Measurements from ENCODE around the gene XPO6.
A peak's percentile ranks its signal among the peaks of the same experiment; 100 is the strongest.
"Not testable (repeated sequence)": the region's sequence is repeated elsewhere in the genome, so short reads cannot be mapped to it uniquely, and the experiment has no call there.

The XPO6 gene

GRCh38 chr16:28211758-28212531 lies at the start of gene XPO6:
Gene XPO6, minus strand, starts transcription at chr16:28211965. Its CDS starts 597 bp downstream, at chr16:28211368.
- peak; percentile 53 for DNase-seq

- no peak for DNase-seq
Observed at GRCh38 chr16:28260193-28260592, 48.4 kb upstream of the XPO6 start.

- DNase-seq, result no peak
Observed at GRCh38 chr16:28259781-28260150, 48.0 kb upstream of the XPO6 start.

GRCh38 chr16:28259091-28259780 lies 47.5 kb upstream of the XPO6 start:
- no peak for DNase-seq

- DNase-seq, result no peak
Observed at GRCh38 chr16:28258567-28258966, 46.8 kb upstream of the XPO6 start.

- DNase-seq, result no peak
Observed at GRCh38 chr16:28257256-28257655, 45.5 kb upstream of the XPO6 start.

GRCh38 chr16:28255838-28256237 lies 44.1 kb upstream of the XPO6 start:
- no peak for DNase-seq

GRCh38 chr16:28254158-28254557 lies 42.4 kb upstream of the XPO6 start:
- no peak for DNase-seq

GRCh38 chr16:28250999-28251398 lies 39.2 kb upstream of the XPO6 start:
- no peak for DNase-seq

GRCh38 chr16:28249483-28249882 lies 37.7 kb upstream of the XPO6 start:
- not testable (repeated sequence) for DNase-seq

GRCh38 chr16:28241924-28242323 lies 30.2 kb upstream of the XPO6 start:
- no peak for DNase-seq

GRCh38 chr16:28237754-28238357 lies 26.1 kb upstream of the XPO6 start:
- DNase-seq, result no peak

GRCh38 chr16:28231763-28232162 lies 20.0 kb upstream of the XPO6 start:
- no peak for DNase-seq

- not testable (repeated sequence) for DNase-seq
Observed at GRCh38 chr16:28223909-28224308, 12.1 kb upstream of the XPO6 start.

GRCh38 chr16:28219777-28220176 lies 8.0 kb upstream of the XPO6 start:
- not testable (repeated sequence) for DNase-seq

GRCh38 chr16:28219282-28219681 lies 7.5 kb upstream of the XPO6 start:
- no peak for DNase-seq

- no peak for DNase-seq
Observed at GRCh38 chr16:28218109-28218508, 6.3 kb upstream of the XPO6 start.

- no peak for DNase-seq
Observed at GRCh38 chr16:28217326-28217725, 5.6 kb upstream of the XPO6 start.

- no peak for DNase-seq
Observed at GRCh38 chr16:28213396-28213795, 1.6 kb upstream of the XPO6 start.

- no peak for DNase-seq
Observed at GRCh38 chr16:28212532-28212873, 738 bp upstream of the XPO6 start.

- DNase-seq, result no peak
Observed at GRCh38 chr16:28210979-28211588, 681 bp downstream of the XPO6 start.

GRCh38 chr16:28210264-28210663 lies 1.5 kb downstream of the XPO6 start:
- no peak for DNase-seq

- DNase-seq, result no peak
Observed at GRCh38 chr16:28208824-28209223, 2.9 kb downstream of the XPO6 start.

GRCh38 chr16:28208131-28208530 lies 3.6 kb downstream of the XPO6 start:
- DNase-seq, result no peak
